CD4-positive, alpha-beta T cell treated with Interleukin-10 for 1 hour (primary cell): ENCODE results near the gene LDB3.

ENCODE experiments used
- DNase-seq: peaks from one replicate; pipeline ENCODE4 v3.0.0-alpha.2; 2020

The LDB3 gene

GRCh38 chr10:86689146-86689545 lies 20.8 kb downstream of the LDB3 start:
- no peak for DNase-seq

- DNase-seq, result no peak
These were observed 21.9 kb downstream of the LDB3 start for GRCh38 chr10:86690231-86690630.

- DNase-seq, result no peak
These were observed 22.4 kb downstream of the LDB3 start for GRCh38 chr10:86690657-86691084.

GRCh38 chr10:86691333-86692022 lies 23.2 kb downstream of the LDB3 start:
- no peak for DNase-seq

- no peak for DNase-seq
These were observed 23.8 kb downstream of the LDB3 start for GRCh38 chr10:86692023-86692514.

GRCh38 chr10:86692664-86693063 lies 24.4 kb downstream of the LDB3 start:
- DNase-seq, result no peak

GRCh38 chr10:86693275-86693674 lies 25.0 kb downstream of the LDB3 start:
- DNase-seq, result no peak

- peak; percentile 44 for DNase-seq
These were observed 25.5 kb downstream of the LDB3 start for GRCh38 chr10:86693721-86694369.

GRCh38 chr10:86698207-86698940 lies 30.1 kb downstream of the LDB3 start:
- DNase-seq, result no peak

- DNase-seq, result no peak
These were observed 30.8 kb downstream of the LDB3 start for GRCh38 chr10:86699125-86699524.

- no peak for DNase-seq
These were observed 31.2 kb downstream of the LDB3 start for GRCh38 chr10:86699541-86699940.

GRCh38 chr10:86699991-86700840 lies 31.9 kb downstream of the LDB3 start:
- no peak for DNase-seq

- no peak for DNase-seq
These were observed 32.7 kb downstream of the LDB3 start for GRCh38 chr10:86700851-86701617.

GRCh38 chr10:86703176-86703575 lies 34.9 kb downstream of the LDB3 start:
- no peak for DNase-seq

- no peak for DNase-seq
These were observed 36.8 kb downstream of the LDB3 start for GRCh38 chr10:86705139-86705538.

- DNase-seq, result no peak
These were observed 37.6 kb downstream of the LDB3 start for GRCh38 chr10:86705905-86706304.

GRCh38 chr10:86706401-86706841 lies 38.1 kb downstream of the LDB3 start:
- DNase-seq, result no peak

- DNase-seq, result no peak
These were observed 38.7 kb downstream of the LDB3 start for GRCh38 chr10:86706977-86707376.

- no peak for DNase-seq
These were observed 39.2 kb downstream of the LDB3 start for GRCh38 chr10:86707505-86707904.

GRCh38 chr10:86708068-86708782 lies 39.9 kb downstream of the LDB3 start:
- no peak for DNase-seq

GRCh38 chr10:86708783-86709380 lies 40.6 kb downstream of the LDB3 start:
- no peak for DNase-seq
